ENCODE results near the gene SEL1L. TPM values are rescaled to one million over a fixed set of nuclear protein-coding genes. Genes with fewer than 3 reads are reported as not detected.
A peak's percentile ranks its signal among the peaks of the same experiment; 100 is the strongest.

The SEL1L gene
- total and polyA plus RNA-seq, 2 experiments from 2014 or later, result 20.6 to 22.6 TPM

DNA sequence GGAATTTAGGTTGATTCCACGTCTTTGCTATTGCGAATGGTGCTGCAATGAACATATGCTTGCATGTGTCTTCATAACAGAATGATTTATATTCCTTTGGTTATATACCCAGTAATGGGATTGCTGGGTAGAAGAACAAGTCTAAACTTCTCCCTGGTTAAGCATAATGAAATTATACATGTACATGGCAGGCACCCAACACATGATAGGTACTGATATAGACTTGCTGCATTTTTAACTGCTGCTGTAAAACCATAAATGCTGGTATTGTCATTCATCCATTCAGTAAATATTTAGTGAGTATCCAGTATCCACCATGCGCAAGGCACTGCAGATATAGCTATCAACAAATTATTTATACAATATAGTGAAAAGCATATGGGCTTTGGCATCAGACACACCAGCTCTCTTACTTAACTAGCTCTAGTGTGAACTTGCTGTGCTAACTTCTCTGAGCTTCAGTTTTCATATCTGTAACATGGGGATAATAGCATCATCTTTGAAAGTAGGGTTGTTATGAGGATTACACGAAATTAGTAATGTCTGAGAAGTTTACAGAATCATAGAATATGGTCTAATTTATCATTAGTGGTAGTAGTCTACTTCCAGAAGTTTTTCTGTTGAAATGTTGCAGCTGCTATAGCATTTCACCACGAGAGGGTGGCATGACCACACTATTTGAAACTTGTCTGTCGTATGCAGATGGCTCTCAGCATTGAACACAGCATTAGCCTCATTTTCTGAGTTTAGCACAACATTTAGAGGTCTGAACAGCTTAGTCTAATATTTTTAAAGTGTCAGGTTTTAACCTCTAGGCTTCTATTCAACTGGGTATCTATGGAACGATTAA, 32.0 kb upstream of the SEL1L start:
- H2AFZ ChIP-seq, result no peak overlapping the region
- no peaks in the 10 kb centered on the region for H4K20me1 ChIP-seq (replicated peaks; ENCODE audit: insufficient read depth)
- H3F3A ChIP-seq (replicated peaks; ENCODE audit: low read depth), result no peaks in the 10 kb centered on the region
- Mint-ChIP-seq H3K9me3 (no peaks in the 10 kb centered on the region), H3K4me1 (peaks cover 22% of the 10 kb centered on the region), H3K4me3 (no peak overlapping the region), H3K36me3 (ENCODE audit: low read depth) (no peaks in the 10 kb centered on the region), H3K27ac (no peak overlapping the region), H3K27me3 (ENCODE audit: insufficient read depth, low read depth, poor library complexity) (peaks cover 5% of the 10 kb centered on the region)
- no peaks in the 10 kb centered on the region for H3K79me2 ChIP-seq (replicated peaks; ENCODE audit: insufficient read depth)
- ATAC-seq, result peak; percentile 27; the same call in 2 of the 3 replicates
- no peak overlapping the region for H3K27ac ChIP-seq (ENCODE audit: low read depth)
- H3K36me3 ChIP-seq (ENCODE audit: insufficient read depth), result no peaks in the 10 kb centered on the region
- H3K9me2 ChIP-seq (ENCODE audit: insufficient read depth), result no peaks in the 10 kb centered on the region
- H3K4me2 ChIP-seq, result no peak overlapping the region
- DNase-seq (ENCODE audit: low spot score), result peak; percentile 57
- H3K4me3 ChIP-seq, result no peak overlapping the region
- TF ChIP-seq STAT1 (IDR thresholded peaks at IDR 0.05; ENCODE audit: unreplicated experiment) (no peak), POLR2AphosphoS5 (IDR thresholded peaks at IDR 0.05; ENCODE audit: low read depth) (no peak), NANOG (IDR thresholded peaks at IDR 0.05; ENCODE audit: borderline replicate concordance) (no peak), EZH2phosphoT487 (IDR thresholded peaks at IDR 0.05; ENCODE audit: unreplicated experiment) (no peak)
- TF ChIP-seq, protein P1, sequence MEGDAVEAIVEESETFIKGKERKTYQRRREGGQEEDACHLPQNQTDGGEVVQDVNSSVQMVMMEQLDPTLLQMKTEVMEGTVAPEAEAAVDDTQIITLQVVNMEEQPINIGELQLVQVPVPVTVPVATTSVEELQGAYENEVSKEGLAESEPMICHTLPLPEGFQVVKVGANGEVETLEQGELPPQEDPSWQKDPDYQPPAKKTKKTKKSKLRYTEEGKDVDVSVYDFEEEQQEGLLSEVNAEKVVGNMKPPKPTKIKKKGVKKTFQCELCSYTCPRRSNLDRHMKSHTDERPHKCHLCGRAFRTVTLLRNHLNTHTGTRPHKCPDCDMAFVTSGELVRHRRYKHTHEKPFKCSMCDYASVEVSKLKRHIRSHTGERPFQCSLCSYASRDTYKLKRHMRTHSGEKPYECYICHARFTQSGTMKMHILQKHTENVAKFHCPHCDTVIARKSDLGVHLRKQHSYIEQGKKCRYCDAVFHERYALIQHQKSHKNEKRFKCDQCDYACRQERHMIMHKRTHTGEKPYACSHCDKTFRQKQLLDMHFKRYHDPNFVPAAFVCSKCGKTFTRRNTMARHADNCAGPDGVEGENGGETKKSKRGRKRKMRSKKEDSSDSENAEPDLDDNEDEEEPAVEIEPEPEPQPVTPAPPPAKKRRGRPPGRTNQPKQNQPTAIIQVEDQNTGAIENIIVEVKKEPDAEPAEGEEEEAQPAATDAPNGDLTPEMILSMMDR (conservative IDR thresholded peaks at IDR 0.05; ENCODE audit: low read depth in 2 of 2), result peak; percentile 71 to 77
- H3K27me3 ChIP-seq (ENCODE audit: insufficient read depth), result no peaks in the 10 kb centered on the region
- H3K4me1 ChIP-seq (ENCODE audit: insufficient read depth), result peaks cover 22% of the 10 kb centered on the region

DNA sequence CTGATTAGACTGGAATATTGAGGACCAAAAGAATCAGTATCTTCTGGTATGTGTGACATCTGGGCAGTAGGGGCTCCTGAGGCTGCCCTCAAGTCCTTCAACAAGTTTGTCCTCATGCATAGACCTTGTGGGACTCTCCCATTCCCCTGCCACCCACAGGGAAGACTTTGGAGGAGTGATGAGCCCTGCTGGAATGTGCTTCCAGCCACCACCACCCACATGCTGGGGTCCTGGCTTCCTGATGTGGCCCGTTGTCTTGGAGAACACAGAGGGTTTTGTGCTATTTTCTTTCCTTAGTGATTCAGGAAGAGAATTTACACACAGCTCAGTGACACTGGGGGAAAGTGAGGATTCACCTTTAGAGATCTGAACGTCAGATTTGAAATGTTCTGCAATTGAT, 29.2 kb upstream of the SEL1L start:
- Histone ChIP-seq H3K4me2 (no peak overlapping the region), H3F3A (replicated peaks; ENCODE audit: low read depth) (no peaks in the 10 kb centered on the region), H4K20me1 (replicated peaks; ENCODE audit: insufficient read depth) (no peaks in the 10 kb centered on the region), H3K27ac (ENCODE audit: low read depth) (no peak overlapping the region), H3K9me2 (ENCODE audit: insufficient read depth) (no peaks in the 10 kb centered on the region), H3K4me1 (ENCODE audit: insufficient read depth) (peaks cover 26% of the 10 kb centered on the region), H3K79me2 (replicated peaks; ENCODE audit: insufficient read depth) (no peaks in the 10 kb centered on the region), H3K4me3 (no peak overlapping the region), H2AFZ (peak overlapping the region; percentile 79), H3K27me3 (ENCODE audit: insufficient read depth) (no peaks in the 10 kb centered on the region), H3K36me3 (ENCODE audit: insufficient read depth) (no peaks in the 10 kb centered on the region)
- Mint-ChIP-seq H3K4me3 (no peak overlapping the region), H3K36me3 (ENCODE audit: low read depth) (no peaks in the 10 kb centered on the region), H3K9me3 (peaks cover 4% of the 10 kb centered on the region), H3K27me3 (ENCODE audit: insufficient read depth, low read depth, poor library complexity) (peaks cover 5% of the 10 kb centered on the region), H3K4me1 (peaks cover 22% of the 10 kb centered on the region), H3K27ac (no peak overlapping the region)
- ATAC-seq, result peak; percentile 16; the same call in 2 of the 3 replicates
- peak; percentile 14 for DNase-seq (ENCODE audit: low spot score)
- TF ChIP-seq NANOG (IDR thresholded peaks at IDR 0.05; ENCODE audit: borderline replicate concordance), result no peak
- TF ChIP-seq, protein P2, sequence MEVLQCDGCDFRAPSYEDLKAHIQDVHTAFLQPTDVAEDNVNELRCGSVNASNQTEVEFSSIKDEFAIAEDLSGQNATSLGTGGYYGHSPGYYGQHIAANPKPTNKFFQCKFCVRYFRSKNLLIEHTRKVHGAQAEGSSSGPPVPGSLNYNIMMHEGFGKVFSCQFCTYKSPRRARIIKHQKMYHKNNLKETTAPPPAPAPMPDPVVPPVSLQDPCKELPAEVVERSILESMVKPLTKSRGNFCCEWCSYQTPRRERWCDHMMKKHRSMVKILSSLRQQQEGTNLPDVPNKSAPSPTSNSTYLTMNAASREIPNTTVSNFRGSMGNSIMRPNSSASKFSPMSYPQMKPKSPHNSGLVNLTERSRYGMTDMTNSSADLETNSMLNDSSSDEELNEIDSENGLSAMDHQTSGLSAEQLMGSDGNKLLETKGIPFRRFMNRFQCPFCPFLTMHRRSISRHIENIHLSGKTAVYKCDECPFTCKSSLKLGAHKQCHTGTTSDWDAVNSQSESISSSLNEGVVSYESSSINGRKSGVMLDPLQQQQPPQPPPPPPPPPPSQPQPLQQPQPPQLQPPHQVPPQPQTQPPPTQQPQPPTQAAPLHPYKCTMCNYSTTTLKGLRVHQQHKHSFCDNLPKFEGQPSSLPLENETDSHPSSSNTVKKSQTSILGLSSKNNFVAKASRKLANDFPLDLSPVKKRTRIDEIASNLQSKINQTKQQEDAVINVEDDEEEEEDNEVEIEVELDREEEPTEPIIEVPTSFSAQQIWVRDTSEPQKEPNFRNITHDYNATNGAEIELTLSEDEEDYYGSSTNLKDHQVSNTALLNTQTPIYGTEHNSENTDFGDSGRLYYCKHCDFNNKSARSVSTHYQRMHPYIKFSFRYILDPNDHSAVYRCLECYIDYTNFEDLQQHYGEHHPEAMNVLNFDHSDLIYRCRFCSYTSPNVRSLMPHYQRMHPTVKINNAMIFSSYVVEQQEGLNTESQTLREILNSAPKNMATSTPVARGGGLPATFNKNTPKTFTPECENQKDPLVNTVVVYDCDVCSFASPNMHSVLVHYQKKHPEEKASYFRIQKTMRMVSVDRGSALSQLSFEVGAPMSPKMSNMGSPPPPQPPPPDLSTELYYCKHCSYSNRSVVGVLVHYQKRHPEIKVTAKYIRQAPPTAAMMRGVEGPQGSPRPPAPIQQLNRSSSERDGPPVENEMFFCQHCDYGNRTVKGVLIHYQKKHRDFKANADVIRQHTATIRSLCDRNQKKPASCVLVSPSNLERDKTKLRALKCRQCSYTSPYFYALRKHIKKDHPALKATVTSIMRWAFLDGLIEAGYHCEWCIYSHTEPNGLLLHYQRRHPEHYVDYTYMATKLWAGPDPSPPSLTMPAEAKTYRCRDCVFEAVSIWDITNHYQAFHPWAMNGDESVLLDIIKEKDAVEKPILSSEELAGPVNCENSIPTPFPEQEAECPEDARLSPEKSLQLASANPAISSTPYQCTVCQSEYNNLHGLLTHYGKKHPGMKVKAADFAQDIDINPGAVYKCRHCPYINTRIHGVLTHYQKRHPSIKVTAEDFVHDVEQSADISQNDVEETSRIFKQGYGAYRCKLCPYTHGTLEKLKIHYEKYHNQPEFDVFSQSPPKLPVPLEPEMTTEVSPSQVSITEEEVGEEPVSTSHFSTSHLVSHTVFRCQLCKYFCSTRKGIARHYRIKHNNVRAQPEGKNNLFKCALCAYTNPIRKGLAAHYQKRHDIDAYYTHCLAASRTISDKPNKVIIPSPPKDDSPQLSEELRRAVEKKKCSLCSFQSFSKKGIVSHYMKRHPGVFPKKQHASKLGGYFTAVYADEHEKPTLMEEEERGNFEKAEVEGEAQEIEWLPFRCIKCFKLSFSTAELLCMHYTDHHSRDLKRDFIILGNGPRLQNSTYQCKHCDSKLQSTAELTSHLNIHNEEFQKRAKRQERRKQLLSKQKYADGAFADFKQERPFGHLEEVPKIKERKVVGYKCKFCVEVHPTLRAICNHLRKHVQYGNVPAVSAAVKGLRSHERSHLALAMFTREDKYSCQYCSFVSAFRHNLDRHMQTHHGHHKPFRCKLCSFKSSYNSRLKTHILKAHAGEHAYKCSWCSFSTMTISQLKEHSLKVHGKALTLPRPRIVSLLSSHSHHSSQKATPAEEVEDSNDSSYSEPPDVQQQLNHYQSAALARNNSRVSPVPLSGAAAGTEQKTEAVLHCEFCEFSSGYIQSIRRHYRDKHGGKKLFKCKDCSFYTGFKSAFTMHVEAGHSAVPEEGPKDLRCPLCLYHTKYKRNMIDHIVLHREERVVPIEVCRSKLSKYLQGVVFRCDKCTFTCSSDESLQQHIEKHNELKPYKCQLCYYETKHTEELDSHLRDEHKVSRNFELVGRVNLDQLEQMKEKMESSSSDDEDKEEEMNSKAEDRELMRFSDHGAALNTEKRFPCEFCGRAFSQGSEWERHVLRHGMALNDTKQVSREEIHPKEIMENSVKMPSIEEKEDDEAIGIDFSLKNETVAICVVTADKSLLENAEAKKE (CRISPR knock-in tag; IDR thresholded peaks at IDR 0.05), result peak; percentile 56
- no peak for TF ChIP-seq EZH2phosphoT487 (IDR thresholded peaks at IDR 0.05; ENCODE audit: unreplicated experiment)
